K562 (cell line): ENCODE measurements around the gene RTBDN. TPM values are rescaled to one million over a fixed set of nuclear protein-coding genes. Genes with fewer than 3 reads are reported as not detected.
A peak's percentile ranks its signal among the peaks of the same experiment; 100 is the strongest.

Experiments
- ATF6 ChIP-seq: sonication (generic); formaldehyde crosslinking; IDR thresholded peaks from 2 replicates; pipeline ENCODE4 v1.4.0; 2020; ENCODE audit warnings: mild to moderate bottlenecking, missing genetic modification reagents
- CREB3L1 ChIP-seq: fragments of 450-650 bp; IDR thresholded peaks from 2 replicates; pipeline ENCODE4 v1.6.1; 2014; ENCODE audit warnings: low read depth, mild to moderate bottlenecking, moderate library complexity, borderline replicate concordance
- DMBX1 ChIP-seq: fragments of 250-450 bp; sonication (Bioruptor Pico); IDR thresholded peaks from 2 replicates; pipeline ENCODE4 v1.8.0; 2022; ENCODE audit warnings: inconsistent platforms, mild to moderate bottlenecking, moderate library complexity, borderline replicate concordance
- EP300 ChIP-seq: IDR thresholded peaks from 2 replicates; pipeline ENCODE4 v1.6.1; 2012; ENCODE audit warnings: low read length, improper control_type of control experiment
- HDAC3 ChIP-seq: fragments of 450-650 bp; IDR thresholded peaks from 2 replicates; pipeline ENCODE4 v1.6.1; 2018; ENCODE audit warnings: borderline replicate concordance, mild to moderate bottlenecking, moderate library complexity; ENCODE audit not compliant: partially characterized antibody
- HMG20A ChIP-seq: fragments of 450-650 bp; formaldehyde crosslinking; conservative IDR thresholded peaks from 2 replicates; pipeline ENCODE4 v1.4.0; 2020; ENCODE audit warnings: mild to moderate bottlenecking, mixed read lengths
- NR1H2 ChIP-seq: sonication (generic); formaldehyde crosslinking; IDR thresholded peaks from 2 replicates; pipeline ENCODE4 v1.4.0; 2020; ENCODE audit warnings: mild to moderate bottlenecking, missing genetic modification reagents
- SRF ChIP-seq, 2 experiments: fragments of 250-450, 450-650 bp in 1 of 2; sonication (Bioruptor Pico) in 1 of 2; sonication (generic) in 1 of 2; formaldehyde crosslinking; IDR thresholded peaks; 2 replicates each; pipeline versions ENCODE4 v1.5.0 to v1.5.1; 2020 to 2022; ENCODE audit warnings: mild to moderate bottlenecking in 1 of 2, missing genetic modification reagents in 1 of 2
- TAF1 ChIP-seq: IDR thresholded peaks from 2 replicates; pipeline ENCODE4 v1.6.1; 2011; ENCODE audit warnings: mild to moderate bottlenecking, low read length, moderate library complexity; ENCODE audit not compliant: insufficient read depth, control insufficient read depth, severe bottlenecking; ENCODE audit errors: extremely low read depth
- TGIF2 ChIP-seq: sonication (generic); formaldehyde crosslinking; IDR thresholded peaks from 2 replicates; pipeline ENCODE4 v1.8.1; 2022; ENCODE audit warnings: mild to moderate bottlenecking, missing genetic modification reagents, moderate library complexity
- U2AF2 ChIP-seq: fragments of 200-400 bp; formaldehyde crosslinking; optimal IDR thresholded peaks from 2 replicates; pipeline ENCODE3; 2017; ENCODE audit warnings: low read depth, mild to moderate bottlenecking, low read length
- ZNF134 ChIP-seq: fragments of 250-450 bp; sonication (Bioruptor Pico); conservative IDR thresholded peaks from 2 replicates; pipeline ENCODE4 v1.4.0; 2020
- ZNF143 ChIP-seq: sonication (generic); formaldehyde crosslinking; IDR thresholded peaks from 2 replicates; pipeline ENCODE4 v1.9.0; 2022; ENCODE audit warnings: mild to moderate bottlenecking, missing genetic modification reagents
- ZNF766 ChIP-seq: fragments of 200-800 bp; sonication (Bioruptor generic); conservative IDR thresholded peaks from 2 replicates; pipeline ENCODE4 v1.6.1; 2016; ENCODE audit warnings: missing genetic modification characterization, missing compliant biosample characterization
- polyA plus RNA-seq, 8 experiments: library from polyadenylated mRNA; depleted of rRNA in 4 of 8; stranded (reverse) in 5 of 8; unstranded in 3 of 8; fragments of >200 nt; fragmentation: Nextera tagmentation in 2 of 8; fragmentation: Illumina TruSeq in 1 of 8; extraction: Ambion mirVana in 2 of 8; extraction: Trizol in 1 of 8; gene quantifications; 2 replicates each; pipeline versions ENCODE4 v1.2.1 to v1.2.3, GENCODE V29; 2011 to 2014; ENCODE audit warnings: inconsistent platforms in 1 of 8, missing spikeins in 1 of 8
- total RNA-seq, 7 experiments: library from RNA; depleted of rRNA in 6 of 7; stranded (reverse); fragments of >200 nt in 6 of 7; fragmentation: Illumina TruSeq in 2 of 7; extraction: Trizol in 2 of 7; gene quantifications; 2 replicates each; pipeline versions ENCODE4 v1.2.1 to v1.2.3, GENCODE V29; 2011 to 2021; ENCODE audit warnings: low replicate concordance in 1 of 7
- TF ChIP-seq, protein P1 (sequence below): sonication (generic); IDR thresholded peaks from 2 replicates; pipeline ENCODE4 v1.6.1; 2016
- TF ChIP-seq, protein P2 (sequence below): fragments of 250-450 bp; sonication (Bioruptor Pico); IDR thresholded peaks from 2 replicates; pipeline ENCODE4 v1.5.1; 2021; ENCODE audit warnings: mild to moderate bottlenecking
- TF ChIP-seq, protein P3 (sequence below): sonication (generic); formaldehyde crosslinking; IDR thresholded peaks from 2 replicates; pipeline ENCODE4 v1.8.1; 2023; ENCODE audit warnings: mild to moderate bottlenecking, missing genetic modification reagents

RTBDN gene
- total and polyA plus RNA-seq, 9 of the 15 experiments (the other 6 are each of a cell fraction or from before 2014, with no cell fraction given), result 0.20 to 2.3 (median 0.72) TPM; not detected in 1

GRCh38 chr19:12801466-12802266 is 32.7 kb downstream of the RTBDN start, which contains the start of the genes PRDX2 and THSD8 (continued):
- TF ChIP-seq, protein P1, sequence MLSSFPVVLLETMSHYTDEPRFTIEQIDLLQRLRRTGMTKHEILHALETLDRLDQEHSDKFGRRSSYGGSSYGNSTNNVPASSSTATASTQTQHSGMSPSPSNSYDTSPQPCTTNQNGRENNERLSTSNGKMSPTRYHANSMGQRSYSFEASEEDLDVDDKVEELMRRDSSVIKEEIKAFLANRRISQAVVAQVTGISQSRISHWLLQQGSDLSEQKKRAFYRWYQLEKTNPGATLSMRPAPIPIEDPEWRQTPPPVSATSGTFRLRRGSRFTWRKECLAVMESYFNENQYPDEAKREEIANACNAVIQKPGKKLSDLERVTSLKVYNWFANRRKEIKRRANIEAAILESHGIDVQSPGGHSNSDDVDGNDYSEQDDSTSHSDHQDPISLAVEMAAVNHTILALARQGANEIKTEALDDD, result no peak
- TF ChIP-seq EP300 (peak; percentile 3; the same call in 1 of the 2 replicates), DMBX1 (no peak), ZNF143 (CRISPR knock-in tag) (0 out of 2 replicates have a peak, but pooled peaks have one; percentile 43), U2AF2 (no peak), HMG20A (CRISPR knock-in tag) (no peak), HDAC3 (no peak), ATF6 (0 out of 2 replicates have a peak, but pooled peaks have one; percentile 13), NR1H2 (CRISPR knock-in tag) (0 out of 2 replicates have a peak, but pooled peaks have one; percentile 31), TGIF2 (CRISPR knock-in tag) (no peak; the same call in 1 of the 2 replicates), CREB3L1 (peak; percentile 45), SRF (CRISPR knock-in tag; IDR thresholded peaks at IDR 0.05) (peak in 1 of 2 experiments; percentile 35; a peak in 1 of 4 replicates), TAF1 (peak; percentile 87), ZNF134 (CRISPR knock-in tag) (no peak), ZNF766 (CRISPR knock-in tag) (no peak)
- TF ChIP-seq, protein P2, sequence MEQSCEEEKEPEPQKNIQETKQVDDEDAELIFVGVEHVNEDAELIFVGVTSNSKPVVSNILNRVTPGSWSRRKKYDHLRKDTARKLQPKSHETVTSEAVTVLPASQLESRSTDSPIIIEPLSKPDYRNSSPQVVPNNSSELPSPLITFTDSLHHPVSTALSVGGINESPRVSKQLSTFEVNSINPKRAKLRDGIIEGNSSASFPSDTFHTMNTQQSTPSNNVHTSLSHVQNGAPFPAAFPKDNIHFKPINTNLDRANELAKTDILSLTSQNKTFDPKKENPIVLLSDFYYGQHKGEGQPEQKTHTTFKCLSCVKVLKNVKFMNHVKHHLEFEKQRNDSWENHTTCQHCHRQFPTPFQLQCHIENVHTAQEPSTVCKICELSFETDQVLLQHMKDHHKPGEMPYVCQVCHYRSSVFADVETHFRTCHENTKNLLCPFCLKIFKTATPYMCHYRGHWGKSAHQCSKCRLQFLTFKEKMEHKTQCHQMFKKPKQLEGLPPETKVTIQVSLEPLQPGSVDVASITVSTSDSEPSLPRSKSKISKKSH (CRISPR knock-in tag), result no peak
- TF ChIP-seq, protein P3, sequence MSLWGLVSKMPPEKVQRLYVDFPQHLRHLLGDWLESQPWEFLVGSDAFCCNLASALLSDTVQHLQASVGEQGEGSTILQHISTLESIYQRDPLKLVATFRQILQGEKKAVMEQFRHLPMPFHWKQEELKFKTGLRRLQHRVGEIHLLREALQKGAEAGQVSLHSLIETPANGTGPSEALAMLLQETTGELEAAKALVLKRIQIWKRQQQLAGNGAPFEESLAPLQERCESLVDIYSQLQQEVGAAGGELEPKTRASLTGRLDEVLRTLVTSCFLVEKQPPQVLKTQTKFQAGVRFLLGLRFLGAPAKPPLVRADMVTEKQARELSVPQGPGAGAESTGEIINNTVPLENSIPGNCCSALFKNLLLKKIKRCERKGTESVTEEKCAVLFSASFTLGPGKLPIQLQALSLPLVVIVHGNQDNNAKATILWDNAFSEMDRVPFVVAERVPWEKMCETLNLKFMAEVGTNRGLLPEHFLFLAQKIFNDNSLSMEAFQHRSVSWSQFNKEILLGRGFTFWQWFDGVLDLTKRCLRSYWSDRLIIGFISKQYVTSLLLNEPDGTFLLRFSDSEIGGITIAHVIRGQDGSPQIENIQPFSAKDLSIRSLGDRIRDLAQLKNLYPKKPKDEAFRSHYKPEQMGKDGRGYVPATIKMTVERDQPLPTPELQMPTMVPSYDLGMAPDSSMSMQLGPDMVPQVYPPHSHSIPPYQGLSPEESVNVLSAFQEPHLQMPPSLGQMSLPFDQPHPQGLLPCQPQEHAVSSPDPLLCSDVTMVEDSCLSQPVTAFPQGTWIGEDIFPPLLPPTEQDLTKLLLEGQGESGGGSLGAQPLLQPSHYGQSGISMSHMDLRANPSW (CRISPR knock-in tag), result no peak; the same call in 1 of the 2 replicates
